Measurements from ENCODE around the gene HMG20A. TPM values are rescaled to one million over a fixed set of nuclear protein-coding genes. Genes with fewer than 3 reads are reported as not detected.

HMG20A gene
- total and polyA plus RNA-seq, 2 of the 13 experiments (the other 11 are each of a cell fraction or from before 2014, with no cell fraction given): 28.0 to 35.2 TPM

GRCh38 chr15:77426871-77427270, 6.2 kb downstream of the HMG20A start:
- TF ChIP-seq ZBTB34 (CRISPR knock-in tag; IDR thresholded peaks at IDR 0.05) (no peak), SATB2 (CRISPR knock-in tag; IDR thresholded peaks at IDR 0.05) (no peak), PREB (CRISPR knock-in tag; IDR thresholded peaks at IDR 0.05) (no peak), NR3C1 (CRISPR knock-in tag; IDR thresholded peaks at IDR 0.05) (no peak), ZNF839 (CRISPR knock-in tag; IDR thresholded peaks at IDR 0.05; ENCODE audit: borderline replicate concordance) (no peak)
- WGBS (ENCODE audit: low lambda C conversion rate): 100% methylated on average over 1 of the region's 1 CpG
- Histone ChIP-seq H3K27me3 (ENCODE audit: control insufficient read depth in 1 of 2, insufficient read depth in 2 of 2, low read length in 2 of 2) (no peaks in the 10 kb centered on the region), H3K9ac (ENCODE audit: insufficient read depth, low read depth, low read length) (no peak overlapping the region), H3K4me3 (replicated peaks in 1 of 3; ENCODE audit: insufficient read depth in 1 of 3, low read depth in 2 of 3, low read length in 3 of 3) (no peak overlapping the region), H3K4me1 (ENCODE audit: insufficient read depth, low read length) (peaks cover 38% of the 10 kb centered on the region), H2AFZ (ENCODE audit: low read length) (no peak overlapping the region), H3K79me2 (ENCODE audit: insufficient read depth, low read length) (peaks cover 69% of the 10 kb centered on the region), H3K27ac (ENCODE audit: extremely low read length, insufficient read depth, low read length) (no peak overlapping the region), H4K20me1 (ENCODE audit: insufficient read depth, low read length) (no peaks in the 10 kb centered on the region; the same call in 1 of the 2 replicates), H3K36me3 (replicated peaks in 1 of 2; ENCODE audit: control insufficient read depth in 1 of 2, insufficient read depth in 2 of 2, low read length in 2 of 2) (no peaks in the 10 kb centered on the region), H3K4me2 (ENCODE audit: low read depth, low read length) (no peak overlapping the region), H3K9me3 (ENCODE audit: low read length) (no peaks in the 10 kb centered on the region)
- no TSS peak for BruUV-seq (replicated peaks)
- ChIA-PET CTCF (ENCODE audit: low intra/inter-chr PET ratio, low total read pairs) (no interaction called here), POLR2A (no interaction called here)
- FAIRE-seq: no peak
- in situ Hi-C loops (cut with HindIII; ENCODE audit: extremely low pct_ligation_motif_present, low pct_unique_long_range_greater_than_20kb) (no loop called here), intact Hi-C loops (cut with micrococcal nuclease; ENCODE audit: unreplicated experiment) (no loop called here)
- no peak for DNase-seq (ENCODE audit: low spot score)
- no peak for ATAC-seq

GRCh38 chr15:77430213-77430612, 9.5 kb downstream of the HMG20A start:
- BruUV-seq (replicated peaks): no TSS peak
- TF ChIP-seq ZHX1 (CRISPR knock-in tag; IDR thresholded peaks at IDR 0.05; ENCODE audit: low read depth) (no peak), ZSCAN31 (CRISPR knock-in tag; IDR thresholded peaks at IDR 0.05; ENCODE audit: low read depth) (no peak)
- no peak for ATAC-seq
- no peak overlapping the region for H2AFZ ChIP-seq (ENCODE audit: low read length)
- in situ Hi-C loops (cut with HindIII; ENCODE audit: extremely low pct_ligation_motif_present, low pct_unique_long_range_greater_than_20kb): no loop called here
- peaks cover 5% of the 10 kb centered on the region for H3K4me1 ChIP-seq (ENCODE audit: insufficient read depth, low read length)
- no peaks in the 10 kb centered on the region for H3K36me3 ChIP-seq (replicated peaks in 1 of 2; ENCODE audit: control insufficient read depth in 1 of 2, insufficient read depth in 2 of 2, low read length in 2 of 2)
- FAIRE-seq: no peak
- CTCF ChIA-PET (ENCODE audit: low intra/inter-chr PET ratio, low total read pairs): no interaction called here
- no peak overlapping the region for H3K4me2 ChIP-seq (ENCODE audit: low read depth, low read length)
- POLR2A ChIA-PET: no interaction called here
- H3K27ac ChIP-seq (ENCODE audit: extremely low read length, insufficient read depth, low read length): no peak overlapping the region
- no peaks in the 10 kb centered on the region for H3K27me3 ChIP-seq (ENCODE audit: control insufficient read depth in 1 of 2, insufficient read depth in 2 of 2, low read length in 2 of 2)
- no peak overlapping the region for H3K4me3 ChIP-seq (replicated peaks in 1 of 3; ENCODE audit: insufficient read depth in 1 of 3, low read depth in 2 of 3, low read length in 3 of 3)
- 95% methylated on average over 2 of the region's 2 CpGs for WGBS (ENCODE audit: low lambda C conversion rate)
- intact Hi-C loops (cut with micrococcal nuclease; ENCODE audit: unreplicated experiment): no loop called here
- no peaks in the 10 kb centered on the region; the same call in 1 of the 2 replicates for H4K20me1 ChIP-seq (ENCODE audit: insufficient read depth, low read length)
- no peak overlapping the region for H3K9ac ChIP-seq (ENCODE audit: insufficient read depth, low read depth, low read length)
- no peaks in the 10 kb centered on the region for H3K9me3 ChIP-seq (ENCODE audit: low read length)
- H3K79me2 ChIP-seq (ENCODE audit: insufficient read depth, low read length): peaks cover 41% of the 10 kb centered on the region
- DNase-seq (ENCODE audit: low spot score): no peak

All from HepG2 (cell line).